ENCODE data around the gene DNAJB14.

Gene DNAJB14

DNA sequence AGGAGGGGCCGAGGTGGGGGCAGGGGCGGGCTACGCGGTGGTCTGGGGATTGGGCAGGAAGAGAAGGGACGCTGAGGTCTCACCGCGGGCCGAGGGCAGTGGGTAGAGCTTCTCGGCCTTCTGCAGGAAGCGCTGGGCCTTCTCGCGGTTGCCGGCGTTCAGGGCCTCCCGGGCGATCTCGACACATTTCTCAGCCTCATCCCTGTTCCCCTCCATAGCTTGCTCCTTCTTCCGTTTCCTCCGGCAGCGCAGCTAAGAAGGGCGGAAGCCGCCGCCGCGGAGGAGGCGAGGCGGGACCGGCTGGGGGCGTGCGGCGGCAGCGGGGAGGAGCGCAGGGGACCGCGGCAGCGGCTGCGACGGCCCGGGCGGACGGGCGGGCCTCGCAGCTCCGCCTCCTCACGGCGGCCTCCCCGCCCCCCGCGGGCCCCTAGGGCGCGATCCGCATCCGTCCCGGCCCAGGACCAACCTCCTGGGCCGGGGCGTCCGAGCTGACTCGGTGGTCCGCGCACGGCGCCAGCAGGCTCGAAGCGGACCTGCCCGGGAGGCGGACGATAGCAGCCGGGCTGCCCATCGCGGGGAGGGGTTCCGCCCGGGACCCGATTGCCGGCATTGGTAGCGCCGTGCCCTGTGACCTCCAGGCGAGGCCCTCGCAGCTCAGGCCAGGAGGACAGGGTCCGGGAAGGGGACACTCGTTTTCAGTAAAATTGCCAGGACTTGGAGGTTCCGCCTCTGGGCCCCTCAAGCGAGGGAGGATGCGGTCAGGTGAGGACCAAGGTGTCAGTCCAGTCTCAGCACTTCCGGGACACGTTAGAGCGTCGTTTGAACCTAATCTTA is at the start of gene DNAJB14:
DNAJB14 (minus strand) TSS at position 263 of the 834 bp plus-strand sequence; CDS start at position 216, 47 bp downstream.
- TF ChIP-seq ZNF274 (IDR thresholded peaks at IDR 0.05; ENCODE audit: low read depth, low read length) (no peak), SUZ12 (IDR thresholded peaks at IDR 0.05; ENCODE audit: extremely low read depth, insufficient read depth, insufficient read length) (no peak), YY1 (IDR thresholded peaks at IDR 0.05; ENCODE audit: insufficient read depth, insufficient read length) (no peak)
- H3K4me1 ChIP-seq (ENCODE audit: insufficient read depth, insufficient read length) = no peaks in the 10 kb centered on the region
- H3K4me3 ChIP-seq (ENCODE audit: insufficient read length, low read depth) = peak within 1 kb of the TSS; percentile 76
- no peaks in the 10 kb centered on the region for H3K27me3 ChIP-seq (ENCODE audit: insufficient read depth, insufficient read length)
- no peaks in the 10 kb centered on the region for H3K9me3 ChIP-seq (ENCODE audit: insufficient read depth, low read length)
- H3K36me3 ChIP-seq (ENCODE audit: insufficient read depth, insufficient read length, low read length) = peaks cover 25% of the 10 kb centered on the region
- DNase-seq (ENCODE audit: low read depth, low spot score) = peak; percentile 40
- H3K9ac ChIP-seq (ENCODE audit: insufficient read length, low read depth) = peak within 1 kb of the TSS; percentile 84

DNA sequence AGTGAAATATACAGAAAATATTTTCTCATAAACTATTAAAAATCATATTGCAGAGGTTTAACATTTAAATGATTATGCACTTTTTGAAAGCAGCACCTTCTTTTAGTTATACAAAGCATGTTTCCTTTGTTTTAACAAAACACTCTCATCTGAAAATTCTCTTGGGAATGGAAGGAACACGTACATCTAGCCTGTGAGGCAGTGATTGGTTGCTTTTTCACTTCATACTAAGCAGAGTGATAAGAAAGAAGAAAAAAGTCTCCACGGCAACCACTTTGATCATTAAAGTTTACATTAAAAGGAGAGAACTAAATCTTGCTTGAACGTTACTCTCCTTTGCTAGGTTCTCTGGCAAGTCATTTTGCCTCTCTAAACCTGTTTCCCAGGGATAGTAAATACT is 45.3 kb upstream of the DNAJB14 start:
- no peak for DNase-seq (ENCODE audit: low read depth, low spot score)
- TF ChIP-seq ZNF274 (IDR thresholded peaks at IDR 0.05; ENCODE audit: low read depth, low read length) (no peak), YY1 (IDR thresholded peaks at IDR 0.05; ENCODE audit: insufficient read depth, insufficient read length) (no peak), SUZ12 (IDR thresholded peaks at IDR 0.05; ENCODE audit: extremely low read depth, insufficient read depth, insufficient read length) (no peak)
- no peaks in the 10 kb centered on the region for H3K9me3 ChIP-seq (ENCODE audit: insufficient read depth, low read length)
- no peak overlapping the region for H3K4me3 ChIP-seq (ENCODE audit: insufficient read length, low read depth)
- no peak overlapping the region for H3K9ac ChIP-seq (ENCODE audit: insufficient read length, low read depth)
- no peaks in the 10 kb centered on the region for H3K27me3 ChIP-seq (ENCODE audit: insufficient read depth, insufficient read length)
- H3K36me3 ChIP-seq (ENCODE audit: insufficient read depth, insufficient read length, low read length) = no peaks in the 10 kb centered on the region
- H3K4me1 ChIP-seq (ENCODE audit: insufficient read depth, insufficient read length) = no peaks in the 10 kb centered on the region

DNA sequence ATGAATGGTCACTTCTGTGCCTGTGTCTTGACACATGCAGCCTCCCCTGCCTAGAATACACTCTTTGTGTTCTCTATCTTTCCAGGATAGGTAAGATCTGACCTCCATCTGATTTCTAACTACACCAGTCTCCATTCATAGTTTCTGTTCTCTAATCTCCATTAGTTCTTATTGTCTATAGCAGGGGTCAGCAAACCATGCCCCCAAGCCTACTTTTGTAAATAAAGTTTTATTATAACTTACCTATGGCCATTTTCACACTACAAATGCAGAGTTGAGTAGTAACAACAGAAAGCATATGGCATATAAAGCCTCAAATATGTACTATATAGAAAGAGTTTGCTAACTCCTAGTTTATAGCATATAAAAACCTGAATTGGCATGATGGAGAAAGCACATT is 41.3 kb upstream of the DNAJB14 start:
- Histone ChIP-seq H3K9ac (ENCODE audit: insufficient read length, low read depth) (no peak overlapping the region), H3K27me3 (ENCODE audit: insufficient read depth, insufficient read length) (no peaks in the 10 kb centered on the region), H3K4me3 (ENCODE audit: insufficient read length, low read depth) (no peak overlapping the region), H3K36me3 (ENCODE audit: insufficient read depth, insufficient read length, low read length) (no peaks in the 10 kb centered on the region), H3K9me3 (ENCODE audit: insufficient read depth, low read length) (no peaks in the 10 kb centered on the region), H3K4me1 (ENCODE audit: insufficient read depth, insufficient read length) (no peaks in the 10 kb centered on the region)
- no peak for DNase-seq (ENCODE audit: low read depth, low spot score)
- no peak for TF ChIP-seq SUZ12 (IDR thresholded peaks at IDR 0.05; ENCODE audit: extremely low read depth, insufficient read depth, insufficient read length)
- TF ChIP-seq ZNF274 (IDR thresholded peaks at IDR 0.05; ENCODE audit: low read depth, low read length) = no peak
- TF ChIP-seq YY1 (IDR thresholded peaks at IDR 0.05; ENCODE audit: insufficient read depth, insufficient read length) = no peak

DNA sequence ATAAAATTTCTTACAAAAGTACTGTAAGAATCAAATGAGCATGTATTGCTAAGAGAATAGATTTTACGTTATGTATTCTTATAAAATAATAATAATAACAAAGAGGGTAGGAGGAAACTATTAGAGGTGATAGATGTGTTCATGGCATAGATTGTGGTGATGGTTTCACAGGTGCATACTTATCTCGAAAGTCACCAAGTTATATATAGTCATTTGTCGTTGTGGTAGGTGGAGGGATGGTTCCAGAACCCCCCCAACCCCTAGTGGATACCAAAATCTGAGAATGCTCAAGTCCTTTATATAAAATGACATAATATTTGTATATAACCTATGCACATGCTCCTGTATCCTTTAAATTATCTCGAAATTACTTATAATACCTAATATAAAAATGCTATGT is 40.4 kb upstream of the DNAJB14 start:
- DNase-seq (ENCODE audit: low read depth, low spot score) = no peak
- no peaks in the 10 kb centered on the region for H3K4me1 ChIP-seq (ENCODE audit: insufficient read depth, insufficient read length)
- TF ChIP-seq ZNF274 (IDR thresholded peaks at IDR 0.05; ENCODE audit: low read depth, low read length) = no peak
- TF ChIP-seq SUZ12 (IDR thresholded peaks at IDR 0.05; ENCODE audit: extremely low read depth, insufficient read depth, insufficient read length) = no peak
- no peak for TF ChIP-seq YY1 (IDR thresholded peaks at IDR 0.05; ENCODE audit: insufficient read depth, insufficient read length)
- H3K4me3 ChIP-seq (ENCODE audit: insufficient read length, low read depth) = no peak overlapping the region
- H3K9me3 ChIP-seq (ENCODE audit: insufficient read depth, low read length) = no peaks in the 10 kb centered on the region
- H3K36me3 ChIP-seq (ENCODE audit: insufficient read depth, insufficient read length, low read length) = no peaks in the 10 kb centered on the region
- no peak overlapping the region for H3K9ac ChIP-seq (ENCODE audit: insufficient read length, low read depth)
- no peaks in the 10 kb centered on the region for H3K27me3 ChIP-seq (ENCODE audit: insufficient read depth, insufficient read length)

DNA sequence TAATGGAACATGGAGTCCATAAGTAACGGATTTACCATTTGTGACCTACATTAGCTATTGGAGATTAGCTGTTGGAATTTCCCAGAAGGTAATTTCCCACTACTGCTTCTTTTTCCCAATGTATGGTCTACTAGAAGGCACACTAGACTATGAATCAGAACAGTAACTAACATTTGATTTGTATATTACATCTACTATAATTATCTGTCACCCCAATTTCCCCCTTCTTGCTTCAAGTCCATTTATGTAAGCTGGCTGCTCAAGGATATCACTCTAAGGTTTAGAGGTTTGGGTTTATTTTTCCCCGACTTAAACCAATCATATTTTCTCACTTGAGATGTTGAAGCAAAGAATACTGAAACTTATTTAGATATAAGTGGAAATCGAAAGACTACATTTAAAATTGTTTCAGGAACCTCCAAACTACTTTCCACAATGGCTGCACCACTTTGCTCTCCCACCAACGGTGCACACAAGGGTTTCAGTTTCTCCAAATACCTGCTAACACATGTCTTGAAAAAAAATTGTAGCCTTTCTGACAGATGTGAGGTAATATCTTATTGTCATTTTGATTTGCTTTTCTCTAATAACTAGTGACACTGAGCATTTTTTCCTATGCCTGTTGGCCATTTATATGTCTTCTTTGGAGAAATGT is 37.0 kb upstream of the DNAJB14 start:
- DNase-seq (ENCODE audit: low read depth, low spot score) = no peak
- Histone ChIP-seq H3K27me3 (ENCODE audit: insufficient read depth, insufficient read length) (no peaks in the 10 kb centered on the region), H3K4me3 (ENCODE audit: insufficient read length, low read depth) (no peak overlapping the region), H3K9me3 (ENCODE audit: insufficient read depth, low read length) (no peaks in the 10 kb centered on the region), H3K4me1 (ENCODE audit: insufficient read depth, insufficient read length) (no peaks in the 10 kb centered on the region), H3K36me3 (ENCODE audit: insufficient read depth, insufficient read length, low read length) (no peaks in the 10 kb centered on the region), H3K9ac (ENCODE audit: insufficient read length, low read depth) (no peak overlapping the region)
- TF ChIP-seq ZNF274 (IDR thresholded peaks at IDR 0.05; ENCODE audit: low read depth, low read length) = no peak
- TF ChIP-seq YY1 (IDR thresholded peaks at IDR 0.05; ENCODE audit: insufficient read depth, insufficient read length) = no peak
- TF ChIP-seq SUZ12 (IDR thresholded peaks at IDR 0.05; ENCODE audit: extremely low read depth, insufficient read depth, insufficient read length) = no peak

DNA sequence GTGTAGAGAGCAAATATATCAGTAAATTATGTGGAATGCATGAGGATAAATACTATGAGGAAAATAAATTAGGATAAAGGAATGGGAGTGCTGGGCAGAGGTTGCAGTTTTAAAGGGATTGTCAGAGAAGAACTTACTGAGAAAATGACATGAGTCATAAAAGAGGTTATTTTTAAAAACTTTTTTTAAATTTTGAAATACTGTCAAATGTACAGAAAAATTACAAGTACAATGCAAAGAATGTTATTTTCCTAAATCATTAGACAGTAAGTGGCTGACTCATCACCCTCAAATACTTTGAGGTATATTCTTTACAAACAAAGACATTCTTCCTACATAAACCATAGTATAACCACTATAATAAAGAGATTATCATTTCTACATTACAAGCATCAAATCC is 33.5 kb upstream of the DNAJB14 start:
- no peaks in the 10 kb centered on the region for H3K9me3 ChIP-seq (ENCODE audit: insufficient read depth, low read length)
- no peak for TF ChIP-seq YY1 (IDR thresholded peaks at IDR 0.05; ENCODE audit: insufficient read depth, insufficient read length)
- no peak for TF ChIP-seq ZNF274 (IDR thresholded peaks at IDR 0.05; ENCODE audit: low read depth, low read length)
- TF ChIP-seq SUZ12 (IDR thresholded peaks at IDR 0.05; ENCODE audit: extremely low read depth, insufficient read depth, insufficient read length) = no peak
- DNase-seq (ENCODE audit: low read depth, low spot score) = no peak

DNA sequence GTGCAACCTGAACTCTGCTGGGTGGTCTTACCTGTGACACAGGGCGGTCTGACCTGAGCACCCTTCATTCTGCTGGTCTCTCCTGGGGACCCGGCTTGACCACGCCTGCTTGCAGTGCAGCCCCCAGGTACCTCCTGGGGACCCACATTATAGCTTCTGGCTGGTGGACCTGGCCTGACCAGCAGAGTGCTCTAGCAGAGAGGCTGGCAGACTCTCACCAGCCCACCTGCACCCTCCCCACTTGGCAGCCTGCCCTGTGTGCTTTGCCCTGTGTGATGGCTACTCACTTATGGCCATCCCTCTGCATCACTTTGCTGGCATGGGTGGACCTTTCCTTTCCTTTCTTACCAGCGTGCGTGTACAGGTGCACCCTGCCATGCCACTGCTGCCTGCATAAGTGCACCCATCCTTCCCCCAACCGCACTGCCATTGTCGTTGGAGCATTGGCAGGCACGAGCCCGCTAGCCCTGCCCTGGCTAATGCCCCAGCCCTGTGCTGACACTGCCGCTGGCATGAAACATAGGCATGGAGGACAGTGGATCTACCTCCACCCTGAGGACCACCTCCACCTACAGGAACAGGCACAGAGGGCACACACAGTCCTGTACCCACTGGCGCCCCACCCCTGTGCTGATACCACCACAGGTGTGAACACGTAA is 25.2 kb upstream of the DNAJB14 start:
- no peak for TF ChIP-seq ZNF274 (IDR thresholded peaks at IDR 0.05; ENCODE audit: low read depth, low read length)
- TF ChIP-seq YY1 (IDR thresholded peaks at IDR 0.05; ENCODE audit: insufficient read depth, insufficient read length) = no peak
- TF ChIP-seq SUZ12 (IDR thresholded peaks at IDR 0.05; ENCODE audit: extremely low read depth, insufficient read depth, insufficient read length) = no peak
- no peak overlapping the region for H3K9ac ChIP-seq (ENCODE audit: insufficient read length, low read depth)
- no peaks in the 10 kb centered on the region for H3K9me3 ChIP-seq (ENCODE audit: insufficient read depth, low read length)
- no peak for DNase-seq (ENCODE audit: low read depth, low spot score)
- no peak overlapping the region for H3K4me3 ChIP-seq (ENCODE audit: insufficient read length, low read depth)
- no peaks in the 10 kb centered on the region for H3K36me3 ChIP-seq (ENCODE audit: insufficient read depth, insufficient read length, low read length)
- no peaks in the 10 kb centered on the region for H3K27me3 ChIP-seq (ENCODE audit: insufficient read depth, insufficient read length)
- H3K4me1 ChIP-seq (ENCODE audit: insufficient read depth, insufficient read length) = peaks cover 3% of the 10 kb centered on the region

More for the DNA sequence above, 33.5 kb upstream of the DNAJB14 start:
- no peaks in the 10 kb centered on the region for H3K27me3 ChIP-seq (ENCODE audit: insufficient read depth, insufficient read length)
- no peaks in the 10 kb centered on the region for H3K36me3 ChIP-seq (ENCODE audit: insufficient read depth, insufficient read length, low read length)
- no peaks in the 10 kb centered on the region for H3K4me1 ChIP-seq (ENCODE audit: insufficient read depth, insufficient read length)
- H3K4me3 ChIP-seq (ENCODE audit: insufficient read length, low read depth) = no peak overlapping the region
- no peak overlapping the region for H3K9ac ChIP-seq (ENCODE audit: insufficient read length, low read depth)
